ENCODE results near the gene DDX3X.
"Not testable (repeated sequence)": the region's sequence is repeated elsewhere in the genome, so short reads cannot be mapped to it uniquely, and the experiment has no call there.

The DDX3X gene

DNA sequence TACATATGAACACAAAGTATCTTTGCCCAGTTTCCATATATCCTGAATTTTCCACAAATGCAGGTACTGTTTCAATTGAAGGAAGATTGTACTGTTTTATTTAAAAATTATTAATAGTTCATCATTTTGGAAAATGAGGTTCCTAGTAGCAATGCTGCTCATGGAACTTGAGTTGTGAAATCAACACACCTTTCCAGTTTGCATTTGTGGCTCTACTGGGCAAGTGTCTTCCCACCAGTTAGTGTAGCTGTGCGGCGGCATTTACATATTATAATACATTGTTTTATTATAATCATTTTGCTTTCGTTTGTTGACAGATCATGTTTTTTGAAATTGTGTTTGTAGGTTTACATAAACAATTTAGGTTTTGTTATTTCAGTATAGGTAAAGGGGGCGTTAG, 2.0 kb upstream of the DDX3X start:
- DNase-seq = no peak

DNA sequence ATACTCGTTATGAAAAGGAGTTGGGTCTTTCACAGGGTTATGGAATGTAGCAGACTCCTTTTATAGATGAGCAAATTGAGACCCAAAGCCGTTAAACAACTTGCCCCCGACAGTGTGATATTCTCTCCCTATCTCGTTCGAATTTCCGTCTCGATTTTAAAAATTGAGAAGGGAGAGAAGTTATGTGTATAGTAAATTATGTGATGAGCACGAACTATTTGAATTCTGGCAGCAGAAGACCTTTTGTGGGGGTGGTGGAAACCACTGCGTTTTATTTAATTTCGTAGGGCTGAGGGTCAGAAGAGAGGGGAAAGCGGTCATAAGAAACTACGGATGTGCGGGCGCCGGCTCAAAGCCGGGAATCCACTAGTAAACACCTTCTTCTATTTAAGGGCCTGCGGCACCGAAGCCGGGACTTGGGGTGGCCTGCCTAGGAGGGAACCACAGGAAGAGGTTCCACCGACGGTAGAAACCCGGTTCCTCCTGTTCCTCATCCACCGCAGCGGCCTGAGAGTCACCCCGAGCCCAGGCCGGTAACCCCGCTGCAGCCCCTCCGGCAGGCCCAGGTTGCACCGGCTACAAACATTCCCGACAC, 1.5 kb upstream of the DDX3X start:
- no peak for DNase-seq

DNA sequence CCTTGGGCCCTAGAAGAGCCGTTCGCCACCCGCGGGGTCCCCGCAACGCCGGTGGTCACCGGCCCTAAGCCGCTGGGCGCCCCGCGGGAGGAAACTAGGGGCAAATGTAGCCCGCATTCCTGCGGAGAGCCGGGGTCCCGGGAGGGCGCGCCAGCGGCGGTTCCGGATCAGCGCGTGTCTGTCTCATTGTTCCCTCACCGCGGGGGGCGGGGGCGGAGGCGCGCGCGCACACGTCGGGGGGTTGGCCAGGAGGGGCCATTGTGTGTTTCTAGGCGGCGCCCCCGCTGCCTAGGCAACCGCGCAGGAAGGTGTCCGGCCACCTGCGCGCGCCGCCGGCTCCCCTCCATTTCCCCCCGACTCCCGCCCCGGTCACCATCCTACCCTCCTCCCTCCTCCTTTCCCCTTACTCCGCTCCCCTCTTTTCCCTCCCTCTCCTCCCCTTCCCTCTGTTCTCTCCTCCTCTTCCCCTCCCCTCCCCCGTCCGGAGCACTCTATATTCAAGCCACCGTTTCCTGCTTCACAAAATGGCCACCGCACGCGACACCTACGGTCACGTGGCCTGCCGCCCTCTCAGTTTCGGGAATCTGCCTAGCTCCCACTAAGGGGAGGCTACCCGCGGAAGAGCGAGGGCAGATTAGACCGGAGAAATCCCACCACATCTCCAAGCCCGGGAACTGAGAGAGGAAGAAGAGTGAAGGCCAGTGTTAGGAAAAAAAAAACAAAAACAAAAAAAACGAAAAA, 789 bp upstream of the DDX3X start:
- peak; percentile 44 for DNase-seq

DNA sequence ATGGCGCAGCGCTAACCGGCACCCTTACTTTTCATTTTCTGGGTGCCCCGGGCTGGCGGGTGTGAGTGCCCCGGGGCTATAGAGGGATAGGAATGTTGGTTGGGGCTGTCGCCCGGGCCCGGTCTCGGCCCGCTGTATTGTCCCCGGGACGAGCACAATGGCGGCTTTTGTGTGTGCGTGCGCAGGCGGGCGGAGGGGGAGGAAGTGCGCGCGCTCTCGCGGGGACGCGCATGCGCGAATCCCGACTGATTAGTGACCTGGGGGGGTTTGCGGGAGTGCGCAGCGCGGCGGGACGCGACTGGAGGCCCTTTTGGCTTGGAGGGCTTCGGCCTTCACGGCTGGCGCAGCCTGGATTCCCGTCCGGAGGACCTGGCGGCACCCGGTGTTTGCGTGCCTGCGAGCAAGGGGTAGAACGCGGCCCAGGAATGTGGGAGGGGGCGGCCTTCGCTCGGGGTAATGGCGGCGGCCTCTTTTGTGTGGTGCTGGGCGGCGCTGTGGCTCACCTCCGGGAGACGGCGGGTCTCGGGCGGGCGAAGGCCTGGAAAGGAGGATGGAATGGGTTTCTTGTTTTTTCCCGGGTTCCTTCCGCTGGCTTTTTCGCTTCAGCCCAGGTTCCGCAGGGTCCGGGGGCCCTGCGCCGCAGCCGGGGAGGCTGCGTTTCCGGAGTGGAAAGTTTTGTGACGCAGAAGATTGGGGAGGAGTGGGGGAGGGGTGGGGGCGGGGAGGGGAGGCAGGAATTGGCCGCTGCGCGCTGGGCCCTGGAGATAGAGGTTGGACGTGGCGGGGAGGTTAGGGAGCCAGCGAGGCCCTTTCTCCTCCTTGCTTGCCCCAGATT, 618 bp downstream of the DDX3X start:
- no peak for DNase-seq

DNA sequence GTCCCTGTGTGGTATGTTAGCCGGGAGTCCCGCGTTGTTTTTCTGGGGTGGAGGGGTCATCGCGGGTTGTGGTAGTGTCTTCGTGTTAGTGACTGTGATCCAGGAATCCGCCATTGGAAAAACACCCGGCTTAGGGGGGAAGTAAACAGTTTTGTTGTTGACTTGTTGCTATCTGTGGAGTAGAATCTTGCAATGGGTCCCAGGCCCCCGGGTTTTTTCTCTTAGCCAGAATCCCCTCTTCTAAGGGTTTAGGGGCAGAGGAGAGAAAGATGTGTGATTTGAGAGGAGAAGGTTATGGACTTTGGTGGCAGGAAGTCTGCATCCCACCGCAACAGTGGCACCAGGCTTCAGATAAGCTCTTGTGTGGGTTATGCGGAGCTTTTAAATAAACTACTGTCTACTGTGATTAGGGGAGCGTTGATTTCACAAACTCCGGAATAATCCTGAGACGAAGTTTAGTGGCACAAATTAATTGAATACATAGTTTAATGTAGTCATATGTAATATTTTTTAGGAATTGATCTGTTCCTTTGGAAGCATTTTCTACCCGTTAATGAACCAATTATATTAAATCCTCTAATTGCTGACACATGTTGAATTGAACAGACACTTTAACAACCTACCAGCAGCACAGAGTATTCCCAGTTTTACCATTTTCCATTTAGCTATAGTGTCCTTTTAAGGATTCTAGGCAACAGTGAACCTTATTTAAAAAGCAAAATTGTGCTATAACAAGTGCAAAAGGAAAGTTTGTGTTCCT, 1.4 kb downstream of the DDX3X start:
- DNase-seq = no peak

DNA sequence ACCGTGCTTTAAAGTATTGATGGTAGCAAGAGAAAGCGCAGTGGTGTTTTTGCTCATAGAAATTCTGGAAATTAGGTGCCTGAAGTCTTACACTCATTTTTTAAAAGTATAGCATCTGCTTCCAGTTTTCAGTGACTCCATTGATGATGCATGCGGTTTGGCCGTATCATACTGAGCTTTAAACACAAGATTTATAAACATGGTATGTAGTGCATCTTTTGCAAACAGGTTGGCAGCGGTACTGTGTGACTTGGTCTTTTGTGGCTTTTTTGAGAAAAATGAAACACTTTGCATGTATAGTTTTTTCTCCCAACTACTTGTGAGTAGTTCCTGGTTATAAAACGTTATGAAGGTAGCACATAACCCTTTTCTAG, 2.0 kb downstream of the DDX3X start:
- no peak for DNase-seq

DNA sequence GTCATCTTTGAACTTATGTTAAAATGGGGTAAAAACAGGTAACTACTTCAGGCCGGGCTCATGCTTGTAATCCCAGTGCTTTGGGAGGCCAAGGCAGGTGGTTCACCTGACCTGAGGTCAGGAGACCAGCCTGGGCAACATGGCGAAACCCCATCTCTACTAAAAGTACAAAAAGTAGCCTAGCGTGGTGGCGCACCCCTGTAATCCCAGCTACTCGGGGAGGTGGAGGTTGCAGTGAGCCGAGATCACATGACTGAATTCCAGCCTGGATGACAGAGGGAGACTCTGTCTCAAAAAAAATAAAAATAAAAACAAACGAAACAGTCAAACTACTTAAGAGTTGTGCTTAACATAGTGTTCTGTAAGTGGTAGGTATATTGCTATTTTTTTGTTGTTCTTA, 2.5 kb downstream of the DDX3X start:
- no peak for DNase-seq

DNA sequence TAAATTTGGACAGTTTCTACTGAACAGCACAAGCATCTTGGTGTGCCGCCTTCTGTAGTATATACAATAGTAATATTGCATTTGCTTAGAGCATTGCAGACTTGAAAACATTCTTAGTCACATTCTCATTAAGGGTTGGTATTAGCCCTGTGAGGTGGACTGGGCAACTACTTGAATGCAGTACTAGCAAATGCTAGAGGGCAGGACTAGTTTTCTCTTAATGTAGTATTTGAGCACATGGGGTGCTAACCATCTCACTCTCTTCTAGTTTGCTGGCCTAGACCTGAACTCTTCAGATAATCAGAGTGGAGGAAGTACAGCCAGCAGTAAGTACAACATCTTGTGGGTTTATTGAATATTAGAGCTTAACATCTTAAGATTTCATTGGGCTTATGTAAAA, 3.2 kb downstream of the DDX3X start:
- no peak for DNase-seq

DNA sequence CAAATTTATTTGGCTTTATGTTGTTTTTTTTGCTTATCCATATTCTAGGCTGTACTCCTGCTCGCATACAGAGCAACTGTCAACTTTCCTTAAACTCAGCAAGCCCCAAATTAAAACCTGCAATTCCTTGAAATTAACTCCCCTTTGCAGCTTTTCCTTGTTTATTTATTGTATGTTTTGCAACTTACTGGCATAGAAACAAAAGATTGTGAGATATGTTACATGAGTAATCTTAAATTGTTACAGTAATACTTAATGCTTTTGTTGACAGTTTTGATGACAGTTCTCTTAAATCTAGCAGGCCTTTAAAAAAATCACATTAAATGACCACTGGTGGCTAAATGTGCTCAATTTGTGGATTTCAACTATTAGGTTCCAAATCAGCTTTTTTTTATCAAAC, 4.5 kb downstream of the DDX3X start:
- DNase-seq = no peak

DNA sequence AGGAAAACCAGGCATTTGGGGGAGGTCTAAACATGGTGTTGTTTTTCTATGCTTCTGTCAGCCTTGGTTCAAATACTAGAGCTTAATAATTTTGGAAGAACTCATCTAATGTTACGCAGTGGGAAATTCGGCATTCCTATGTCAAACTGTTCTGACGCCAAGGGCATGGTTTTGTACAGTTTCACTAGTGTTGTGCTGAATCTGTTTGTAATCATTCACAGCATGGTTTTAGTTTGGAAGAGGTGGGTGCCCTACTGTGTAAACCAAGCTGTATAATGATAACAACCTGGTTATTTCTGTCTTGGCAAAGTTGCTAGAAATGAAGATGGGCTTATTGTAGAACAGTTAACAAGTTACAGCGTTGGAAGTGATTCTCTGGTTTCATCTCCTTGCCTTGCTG, 5.2 kb downstream of the DDX3X start:
- no peak for DNase-seq

DNA sequence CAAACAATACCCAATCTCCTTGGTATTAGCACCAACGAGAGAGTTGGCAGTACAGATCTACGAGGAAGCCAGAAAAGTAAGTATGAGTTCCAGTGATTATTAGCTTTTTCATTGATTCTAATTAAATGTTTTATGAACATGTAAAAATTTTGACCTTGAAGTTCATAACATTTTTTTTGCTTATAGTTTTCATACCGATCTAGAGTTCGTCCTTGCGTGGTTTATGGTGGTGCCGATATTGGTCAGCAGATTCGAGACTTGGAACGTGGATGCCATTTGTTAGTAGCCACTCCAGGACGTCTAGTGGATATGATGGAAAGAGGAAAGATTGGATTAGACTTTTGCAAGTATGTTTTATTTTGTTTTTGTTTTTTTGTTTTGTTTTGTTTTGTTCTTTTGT, 10.1 kb downstream of the DDX3X start:
- DNase-seq = no peak

DNA sequence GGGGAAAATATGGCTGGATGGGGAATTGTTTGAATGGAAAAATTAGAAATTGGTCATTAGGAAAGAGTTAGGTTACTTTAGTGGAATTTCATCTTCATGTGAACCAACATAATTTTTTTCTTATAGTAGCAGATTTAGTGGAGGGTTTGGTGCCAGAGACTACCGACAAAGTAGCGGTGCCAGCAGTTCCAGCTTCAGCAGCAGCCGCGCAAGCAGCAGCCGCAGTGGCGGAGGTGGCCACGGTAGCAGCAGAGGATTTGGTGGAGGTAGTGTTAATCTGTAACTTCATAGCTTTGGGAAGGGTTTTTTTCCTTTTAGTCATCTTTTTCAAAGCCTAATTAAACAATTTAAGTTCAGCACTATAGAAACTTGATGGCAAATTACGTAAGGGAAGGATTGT, 13.2 kb downstream of the DDX3X start:
- no peak for DNase-seq

DNA sequence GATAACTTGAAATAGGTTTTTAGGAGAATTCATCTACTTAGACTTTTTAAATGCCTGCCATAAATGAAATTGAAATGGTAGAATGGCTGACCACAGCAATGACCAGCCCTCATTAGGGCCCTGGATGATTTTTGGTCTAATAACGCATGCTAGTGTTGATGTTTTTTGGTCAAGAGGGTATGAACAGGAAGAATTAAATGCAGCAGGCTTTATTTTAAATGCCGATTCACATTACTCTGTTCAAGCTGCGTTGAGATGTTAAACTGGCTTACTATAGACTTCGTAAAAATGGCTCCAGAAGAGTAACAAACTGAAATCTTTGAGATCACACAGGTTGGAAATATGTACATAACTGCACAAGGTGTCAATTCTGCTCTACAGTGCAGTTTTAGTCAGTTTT, 14.6 kb downstream of the DDX3X start:
- DNase-seq = no peak

DNA sequence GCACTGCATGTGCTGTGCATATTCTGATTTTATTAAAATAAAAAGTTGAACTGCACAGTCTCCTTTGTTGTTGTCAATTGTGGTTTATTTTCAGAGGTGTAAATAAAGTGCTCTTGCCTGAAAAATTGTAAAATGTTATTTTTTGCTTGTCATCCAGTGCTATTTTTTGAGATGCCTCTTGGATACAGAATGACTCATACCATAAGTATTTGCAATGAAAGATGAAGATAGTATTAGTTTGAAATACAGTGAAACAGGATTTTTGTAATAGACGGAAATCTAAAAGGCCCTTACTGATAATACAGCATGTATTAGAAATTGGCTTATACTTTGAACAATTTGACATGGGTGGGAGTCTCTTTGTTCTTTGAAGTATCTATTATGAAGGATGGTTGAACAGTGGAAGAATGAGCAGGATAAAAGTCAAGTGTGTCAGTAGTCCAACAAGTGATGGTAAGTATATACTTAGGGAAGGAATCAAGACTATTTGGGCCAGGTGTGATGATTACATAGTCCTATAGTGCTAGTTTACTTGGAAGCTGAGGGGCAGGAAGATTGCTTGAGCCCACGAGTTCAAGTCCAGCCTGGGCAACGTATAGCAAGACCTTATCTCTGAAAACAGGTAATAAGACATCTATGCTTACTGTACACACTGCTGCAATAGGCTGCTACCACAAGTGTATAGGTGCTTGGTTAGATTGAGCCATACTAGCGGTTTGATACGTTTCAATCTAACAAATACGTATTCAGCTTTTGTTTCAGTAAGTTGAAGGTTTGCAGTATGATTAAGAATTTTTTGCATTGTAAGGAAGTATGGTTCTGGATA, 16.4 kb downstream of the DDX3X start:
- DNase-seq = no peak

DNA sequence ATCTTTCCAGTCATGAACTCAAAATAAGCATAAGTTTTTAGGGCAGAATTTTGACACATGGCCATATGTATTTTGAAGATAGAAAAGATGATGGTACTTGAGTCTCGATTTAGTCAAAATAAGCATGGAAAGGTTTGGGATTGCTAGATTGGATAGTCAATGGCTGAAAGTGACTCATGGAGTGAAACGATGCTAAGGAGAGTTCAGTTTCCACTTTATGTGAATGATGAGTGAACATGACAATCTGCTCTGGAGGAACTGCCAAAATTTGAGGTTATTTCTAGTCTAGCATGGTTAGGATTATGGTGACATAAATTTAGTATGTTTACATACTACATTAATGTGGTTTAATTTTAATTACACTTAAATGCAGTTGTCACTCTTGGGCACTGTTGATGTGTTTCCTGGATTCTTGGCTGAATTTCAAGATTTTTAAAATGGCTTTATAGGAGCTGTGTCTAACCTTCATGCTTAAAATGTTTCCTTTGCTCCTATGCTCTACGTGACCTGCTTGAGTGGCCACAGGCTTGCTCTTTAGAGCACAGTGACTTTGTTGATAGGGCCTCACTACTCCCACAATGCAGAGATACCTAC, 17.1 kb downstream of the DDX3X start:
- no peak for DNase-seq

DNA sequence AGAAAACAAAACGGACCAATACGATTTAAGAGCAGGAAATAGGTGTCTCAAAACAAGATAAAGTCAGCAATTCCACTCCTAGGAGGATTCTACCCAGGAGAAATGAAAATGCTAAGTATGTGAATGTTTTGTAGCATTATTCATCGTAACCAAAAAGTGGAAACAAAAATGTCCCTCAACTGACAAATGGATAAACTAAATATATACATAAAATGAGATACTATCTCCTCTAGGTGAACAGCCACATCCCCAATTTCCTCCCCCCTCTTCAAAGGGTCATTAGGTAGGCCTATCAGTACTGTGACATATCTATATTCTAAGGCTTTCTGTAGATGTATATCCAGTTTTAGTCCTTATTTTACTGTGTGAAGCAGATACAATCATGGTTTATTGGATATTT, 18.0 kb downstream of the DDX3X start:
- no peak for DNase-seq

DNA sequence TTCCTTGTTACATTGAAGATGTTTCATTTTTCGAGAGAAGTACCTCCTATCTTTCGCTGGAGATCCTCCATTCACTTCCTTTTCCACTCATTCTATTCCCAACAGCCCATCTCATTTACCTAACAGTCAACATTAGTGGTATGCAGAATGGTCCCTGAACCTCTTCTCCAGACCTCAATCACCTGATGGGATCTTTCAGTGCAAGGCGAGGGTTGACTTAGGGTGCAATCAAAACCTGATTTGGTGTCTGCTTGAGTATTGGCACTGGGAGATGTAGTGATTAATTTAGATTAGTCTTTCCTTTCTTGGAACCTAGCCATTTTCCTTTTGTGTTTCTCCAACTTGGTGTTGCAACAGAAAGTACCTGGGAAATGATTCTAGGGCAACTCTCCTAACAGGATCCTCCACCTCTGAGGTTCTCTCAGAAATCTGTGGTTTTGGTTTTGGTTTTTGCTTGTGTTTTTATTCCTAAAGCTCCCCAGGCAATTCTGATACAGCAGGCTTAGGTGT, 18.4 kb downstream of the DDX3X start:
- DNase-seq = no peak

DNA sequence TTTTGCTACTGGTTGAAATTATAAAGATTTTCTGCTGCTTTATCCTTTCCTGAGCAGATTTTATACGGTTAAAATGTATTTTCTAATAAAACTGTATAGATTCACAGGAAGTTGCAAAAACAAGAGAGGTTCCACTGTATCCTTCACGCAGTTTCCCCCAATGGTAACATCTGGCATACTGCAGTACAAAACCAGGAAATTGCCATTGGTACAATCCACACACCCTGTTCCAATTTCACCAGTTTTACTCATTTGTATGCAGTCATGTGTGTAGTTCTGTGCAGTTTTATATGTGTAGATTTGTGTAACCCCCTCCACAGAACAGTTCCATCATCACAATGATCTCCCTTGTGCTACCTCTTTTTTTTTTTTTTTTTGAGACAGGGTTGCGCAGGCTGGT, 20.0 kb downstream of the DDX3X start:
- DNase-seq = no peak

DNA sequence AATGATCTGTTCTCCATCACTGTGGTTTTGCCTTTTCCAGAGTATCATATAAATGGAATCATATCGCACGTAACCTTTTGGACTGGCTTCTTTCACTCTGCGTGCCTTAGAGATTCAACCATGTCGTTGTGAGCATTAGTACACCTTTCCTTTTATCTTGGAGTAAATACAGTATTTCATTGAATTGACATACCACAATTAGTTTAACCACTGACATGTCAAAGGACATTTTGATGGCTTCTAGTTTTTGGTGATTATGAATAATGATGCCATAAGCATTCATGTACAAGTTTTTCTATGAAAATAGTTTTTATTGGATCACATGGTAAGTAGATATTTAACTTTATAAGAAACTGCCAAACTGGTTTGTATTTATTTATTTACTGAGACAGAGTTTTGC, 35.2 kb downstream of the DDX3X start:
- no peak for DNase-seq

DNA sequence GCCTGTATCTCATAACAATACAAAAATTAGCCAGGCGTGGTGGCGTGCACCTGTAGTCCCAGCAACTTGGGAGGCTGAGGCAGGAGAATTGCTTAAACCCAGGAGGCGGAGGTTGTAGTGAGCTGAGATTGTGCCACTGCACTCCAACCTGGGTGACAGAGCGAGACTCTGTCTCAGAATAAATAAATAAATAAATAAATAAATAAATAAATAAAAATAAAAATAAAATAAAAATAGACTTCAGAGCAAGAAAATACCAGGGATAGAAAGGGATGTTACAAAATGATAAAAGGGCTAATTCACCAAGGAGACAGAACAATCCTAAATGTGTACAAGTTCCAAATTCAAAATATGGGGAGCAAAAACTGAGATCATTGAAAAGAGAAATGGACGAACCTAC, 37.6 kb downstream of the DDX3X start:
- not testable (repeated sequence) for DNase-seq

DNA sequence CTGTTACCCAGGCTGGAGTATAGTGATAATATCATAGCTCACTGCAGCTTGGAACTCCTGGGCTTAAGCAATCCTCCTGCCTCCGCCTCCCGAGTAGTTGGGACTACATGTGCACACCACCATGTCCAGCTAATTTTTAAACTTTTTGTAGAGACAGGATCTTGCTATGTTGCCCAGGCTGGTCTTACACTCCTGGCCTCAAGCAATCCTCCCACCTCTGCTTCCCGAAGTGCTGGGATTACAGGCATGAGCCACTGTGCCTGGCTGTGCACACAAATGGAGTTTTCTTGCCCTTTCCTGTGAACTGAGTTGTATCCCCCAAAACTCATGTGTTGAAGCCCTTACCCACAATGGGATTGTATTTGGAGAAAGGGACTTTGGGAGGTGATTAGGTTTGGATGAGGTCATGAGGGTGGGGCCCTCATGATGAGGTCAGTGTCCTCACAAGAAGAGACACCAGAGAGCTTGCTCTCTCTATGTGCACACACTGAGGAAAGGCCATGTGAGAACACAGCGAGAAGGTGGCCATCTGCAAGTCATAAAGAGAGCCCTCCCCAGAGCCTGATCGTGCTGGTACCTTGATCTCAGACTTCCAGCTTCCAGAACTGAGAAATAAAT, 40.1 kb downstream of the DDX3X start:
- DNase-seq = no peak

All from NCI-H1436 treated with DMSO at 0.1 percent for 48 hours (cell line).